ENCODE results near the gene USP32. TPM values are rescaled to one million over a fixed set of nuclear protein-coding genes. Genes with fewer than 3 reads are reported as not detected.
"Not testable (repeated sequence)": the region's sequence is repeated elsewhere in the genome, so short reads cannot be mapped to it uniquely, and the experiment has no call there.

USP32 gene
- total and polyA plus RNA-seq, 2 donors (not counting 3 experiments of a cell fraction or from before 2014, with no cell fraction given), result 15.7 to 52.9 TPM

DNA sequence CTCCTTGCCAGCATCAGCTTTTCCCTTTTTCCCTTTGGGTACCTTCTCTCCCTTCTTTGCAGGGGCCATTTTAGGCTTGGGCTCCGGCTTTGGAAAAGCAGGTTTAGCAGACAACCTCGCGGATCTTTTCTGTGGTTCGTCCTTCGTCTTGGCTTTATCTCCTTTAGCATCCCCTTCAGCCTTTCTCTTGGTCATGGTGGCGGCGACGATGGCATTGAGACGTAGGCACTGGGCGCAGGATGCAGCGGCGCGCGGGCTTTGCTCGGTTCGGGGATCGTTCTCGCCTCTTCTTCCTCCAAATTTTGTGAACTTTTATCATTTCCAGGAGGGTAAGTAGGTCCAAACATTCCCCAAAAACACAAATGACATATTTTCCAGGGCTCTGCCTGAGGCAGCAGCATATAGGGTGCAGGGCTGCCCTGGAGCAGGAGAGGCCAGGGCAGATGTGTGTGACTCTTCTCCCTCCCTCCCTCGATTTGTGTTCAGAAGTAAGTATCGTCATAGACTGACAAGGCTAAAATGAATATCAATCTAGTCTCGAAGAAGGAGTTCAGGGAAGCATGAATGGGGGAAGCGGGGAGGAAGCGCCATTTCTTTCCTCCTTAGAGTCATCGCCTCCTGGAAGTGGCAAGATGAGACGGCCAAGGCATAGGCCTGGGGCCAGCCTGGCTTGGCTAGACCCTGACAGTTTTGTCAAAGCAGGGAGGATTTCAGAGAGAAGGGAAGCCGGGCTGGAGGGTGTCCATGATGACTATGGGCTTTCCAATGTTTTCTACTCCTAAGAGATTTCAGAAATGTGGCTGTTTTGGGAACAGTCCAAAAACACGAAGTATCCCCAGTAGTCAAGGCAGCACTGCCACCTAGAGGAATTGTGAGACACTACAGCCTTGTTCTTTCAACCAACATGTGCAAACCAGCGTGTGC lies 43.6 kb upstream of the USP32 start:
- intact Hi-C loops (cut with micrococcal nuclease) (loop anchor here (1.0 to 10.0 kb wide), 5 partner anchors 14 to 331 kb away; no protein-coding TSS in a partner anchor), dilution Hi-C loops (cut with MboI; ENCODE audit: extremely low pct_ligation_motif_present, low sequenced_read_pairs) (no loop called here)
- TF ChIP-seq GATA2 (IDR thresholded peaks at IDR 0.05; ENCODE audit: insufficient read depth, insufficient read length, low read depth, low read length) (no peak), CTCF (IDR thresholded peaks at IDR 0.05; ENCODE audit: extremely low read depth in 1 of 2, insufficient read depth in 1 of 2, low read depth in 1 of 2, low read length in 2 of 2) (peak; percentile 75 to 77)
- ChIA-PET POLR2A (no interaction called here), CTCF (interaction anchor here (1.0 to 1.1 kb wide), 3 partner anchors 205 to 292 kb away, joined by 3 to 4 read pairs (median 4); no protein-coding TSS in a partner anchor)
- BruUV-seq (replicated peaks), result no TSS peak
- Histone ChIP-seq H3K36me3 (ENCODE audit: control insufficient read depth in 2 of 2, extremely low read depth in 1 of 2, insufficient read depth in 2 of 2, low read length in 2 of 2) (no peaks in the 10 kb centered on the region), H3K27ac (ENCODE audit: insufficient read depth, low read depth, low read length) (no peak overlapping the region), H3K4me3 (replicated peaks in 1 of 3; ENCODE audit: insufficient read depth in 1 of 3, low read depth in 1 of 3, low read length in 3 of 3) (no peak overlapping the region), H4K20me1 (replicated peaks; ENCODE audit: control insufficient read depth, extremely low read depth, insufficient read depth, low read length) (no peaks in the 10 kb centered on the region), H3K9me3 (replicated peaks; ENCODE audit: control insufficient read depth, insufficient read depth, low read length) (no peaks in the 10 kb centered on the region), H3K79me2 (ENCODE audit: control insufficient read depth, insufficient read depth, low read length) (no peaks in the 10 kb centered on the region), H3K9me1 (replicated peaks; ENCODE audit: control insufficient read depth, extremely low read depth, insufficient read depth, low read length) (no peaks in the 10 kb centered on the region), H3K9ac (replicated peaks; ENCODE audit: extremely low read depth, insufficient read depth, low read length) (no peak overlapping the region), H3K4me1 (ENCODE audit: control insufficient read depth, extremely low read depth, insufficient read depth, low read length) (peaks cover 2% of the 10 kb centered on the region), H3K27me3 (ENCODE audit: control insufficient read depth in 2 of 2, insufficient read depth in 2 of 2, low read length in 2 of 2) (no peaks in the 10 kb centered on the region), H3K4me2 (ENCODE audit: insufficient read depth, low read length) (no peak overlapping the region), H2AFZ (ENCODE audit: low read depth, low read length) (peak overlapping the region; percentile 85)
- DNase-seq (ENCODE audit: low read depth, low spot score) (peak; percentile 75), FAIRE-seq (peak; percentile 92)

GRCh38 chr17:60433021-60433997 lies 41.4 kb upstream of the USP32 start:
- H3K27ac ChIP-seq (ENCODE audit: insufficient read depth, low read depth, low read length); H3K9ac ChIP-seq (replicated peaks; ENCODE audit: extremely low read depth, insufficient read depth, low read length); H3K79me2 ChIP-seq (ENCODE audit: control insufficient read depth, insufficient read depth, low read length); H4K20me1 ChIP-seq (replicated peaks; ENCODE audit: control insufficient read depth, extremely low read depth, insufficient read depth, low read length); H3K4me1 ChIP-seq (ENCODE audit: control insufficient read depth, extremely low read depth, insufficient read depth, low read length); H3K27me3 ChIP-seq (ENCODE audit: control insufficient read depth in 2 of 2, insufficient read depth in 2 of 2, low read length in 2 of 2); FAIRE-seq; H3K36me3 ChIP-seq (ENCODE audit: control insufficient read depth in 2 of 2, extremely low read depth in 1 of 2, insufficient read depth in 2 of 2, low read length in 2 of 2); dilution Hi-C loops (cut with MboI; ENCODE audit: extremely low pct_ligation_motif_present, low sequenced_read_pairs); POLR2A ChIA-PET; H3K9me1 ChIP-seq (replicated peaks; ENCODE audit: control insufficient read depth, extremely low read depth, insufficient read depth, low read length); H3K4me3 ChIP-seq (replicated peaks in 1 of 3; ENCODE audit: insufficient read depth in 1 of 3, low read depth in 1 of 3, low read length in 3 of 3); H2AFZ ChIP-seq (ENCODE audit: low read depth, low read length); BruUV-seq (replicated peaks); H3K4me2 ChIP-seq (ENCODE audit: insufficient read depth, low read length); DNase-seq (ENCODE audit: low read depth, low spot score); H3K9me3 ChIP-seq (replicated peaks; ENCODE audit: control insufficient read depth, insufficient read depth, low read length): not testable (repeated sequence)
- intact Hi-C loops (cut with micrococcal nuclease), result loop anchor here (10.0 kb wide), 1 partner anchor 329 kb away; no protein-coding TSS in a partner anchor
- CTCF ChIA-PET, result interaction anchor here (1.6 to 1.8 kb wide), 2 partner anchors 12 to 202 kb away, joined by 5 to 6 read pairs; no protein-coding TSS in a partner anchor

- H3K9me1 ChIP-seq (replicated peaks; ENCODE audit: control insufficient read depth, extremely low read depth, insufficient read depth, low read length); H4K20me1 ChIP-seq (replicated peaks; ENCODE audit: control insufficient read depth, extremely low read depth, insufficient read depth, low read length); H2AFZ ChIP-seq (ENCODE audit: low read depth, low read length); H3K79me2 ChIP-seq (ENCODE audit: control insufficient read depth, insufficient read depth, low read length); H3K9me3 ChIP-seq (replicated peaks; ENCODE audit: control insufficient read depth, insufficient read depth, low read length); H3K27me3 ChIP-seq (ENCODE audit: control insufficient read depth in 2 of 2, insufficient read depth in 2 of 2, low read length in 2 of 2); dilution Hi-C loops (cut with MboI; ENCODE audit: extremely low pct_ligation_motif_present, low sequenced_read_pairs); H3K9ac ChIP-seq (replicated peaks; ENCODE audit: extremely low read depth, insufficient read depth, low read length); H3K27ac ChIP-seq (ENCODE audit: insufficient read depth, low read depth, low read length); FAIRE-seq; H3K36me3 ChIP-seq (ENCODE audit: control insufficient read depth in 2 of 2, extremely low read depth in 1 of 2, insufficient read depth in 2 of 2, low read length in 2 of 2); H3K4me2 ChIP-seq (ENCODE audit: insufficient read depth, low read length); BruUV-seq (replicated peaks); DNase-seq (ENCODE audit: low read depth, low spot score); H3K4me3 ChIP-seq (replicated peaks in 1 of 3; ENCODE audit: insufficient read depth in 1 of 3, low read depth in 1 of 3, low read length in 3 of 3); H3K4me1 ChIP-seq (ENCODE audit: control insufficient read depth, extremely low read depth, insufficient read depth, low read length): not testable (repeated sequence)
- CTCF ChIA-PET, result interaction anchor here (1.5 to 2.4 kb wide), 2 partner anchors 139 to 200 kb away, joined by 4 to 8 read pairs; no protein-coding TSS in a partner anchor
- POLR2A ChIA-PET, result interaction anchor here (0.7 kb wide), 1 partner anchor 169 kb away, joined by 5 read pairs; no protein-coding TSS in a partner anchor
- intact Hi-C loops (cut with micrococcal nuclease), result loop anchor here (10.0 kb wide), 1 partner anchor 326 kb away; no protein-coding TSS in a partner anchor
These were observed 38.6 kb upstream of the USP32 start for GRCh38 chr17:60430561-60430960.

All from endothelial cell of umbilical vein (primary cell).